Activated CD4-positive, CD25-positive, alpha-beta regulatory T cell treated with anti-CD3 and anti-CD28 coated beads, Interleukin-2, amount 50 U/mL, for 24 hours (primary cell): ENCODE data around the gene TOE1.

Experiments
- ATAC-seq, 2 donors: fragments of 150-1000 bp; cut with Tn5 transposase; one replicate each; pipeline ENCODE4 v1.10.0; 2021; ENCODE audit warnings: mild to moderate bottlenecking in 1 of 2, moderate library complexity in 1 of 2

Gene TOE1

GRCh38 chr1:45326627-45327623 is 13.0 kb upstream of the TOE1 start, which contains the start of gene HPDL:
TSS of gene HPDL (plus strand) at chr1:45326895. CDS start at chr1:45327149, 254 bp downstream.
- peak; percentile 86 to 90 for ATAC-seq

GRCh38 chr1:45327644-45328515 is 12.1 kb upstream of the TOE1 start:
- ATAC-seq = no peak

DNA sequence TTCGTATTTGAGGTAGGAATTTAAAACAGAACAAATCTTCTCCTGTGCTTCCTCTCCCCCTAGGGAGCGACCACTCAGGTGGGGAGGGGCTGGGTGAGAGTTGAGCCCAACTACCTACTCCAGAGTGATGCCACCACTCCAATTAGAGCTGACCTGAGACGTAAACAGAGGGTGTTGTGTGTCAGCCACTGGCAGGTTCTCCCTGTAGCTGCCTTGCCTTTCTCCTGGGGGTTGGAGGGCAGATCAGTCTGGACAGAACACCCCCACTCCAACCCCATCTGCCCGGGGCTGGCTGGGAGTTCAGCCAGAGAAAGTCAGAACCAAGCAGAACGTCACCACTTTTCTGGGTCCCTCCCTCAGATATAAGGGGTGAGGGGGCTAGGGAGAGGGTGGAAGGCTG is 11.3 kb upstream of the TOE1 start:
- ATAC-seq = no peak

- ATAC-seq = no peak
Measured at GRCh38 chr1:45329445-45329844, 10.5 kb upstream of the TOE1 start.

DNA sequence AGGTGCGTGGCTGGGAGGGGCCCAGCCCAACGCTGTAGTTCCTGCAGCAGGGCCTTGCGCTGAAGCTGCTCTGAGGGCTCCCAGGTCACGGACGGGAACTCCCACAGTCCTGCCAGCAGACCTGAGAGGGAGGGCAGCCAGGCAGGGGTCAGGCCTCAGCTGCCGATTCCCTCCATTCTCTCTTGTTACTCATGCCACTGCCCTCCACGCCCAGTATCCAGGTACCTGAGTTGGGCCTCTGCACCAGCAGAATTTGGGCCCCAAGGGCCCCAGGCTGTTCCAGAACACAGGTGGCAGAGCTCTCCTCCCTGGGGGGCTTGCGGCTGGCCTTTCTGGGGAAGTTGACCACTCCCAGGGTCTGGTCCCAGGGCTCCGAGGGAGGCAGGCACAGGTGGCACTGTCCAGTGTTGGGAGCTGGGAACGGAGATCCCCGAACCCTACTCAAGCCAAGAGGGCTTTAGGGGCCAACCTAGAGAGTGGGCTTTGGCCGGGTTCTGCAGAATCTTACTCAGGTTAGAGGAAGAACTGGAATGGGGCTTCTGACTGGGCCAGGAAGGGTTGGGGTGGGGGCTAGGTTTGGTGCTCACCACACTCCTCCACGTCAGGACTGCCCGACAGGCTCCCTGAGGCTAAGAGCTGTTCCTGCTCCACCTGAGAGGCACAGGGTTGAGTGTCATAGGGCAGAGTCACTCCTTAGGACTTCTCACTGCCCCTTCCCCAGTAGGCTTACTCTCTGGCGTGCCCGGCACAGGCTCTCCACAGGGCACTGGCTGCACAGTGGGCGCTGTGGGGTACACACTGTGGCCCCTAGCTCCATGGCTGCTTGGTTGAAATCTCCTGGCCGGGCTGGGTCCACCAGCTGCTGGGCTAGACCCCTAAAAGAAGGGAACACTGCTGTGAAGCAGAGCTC is 8.3 kb upstream of the TOE1 start:
- no peak for ATAC-seq

DNA sequence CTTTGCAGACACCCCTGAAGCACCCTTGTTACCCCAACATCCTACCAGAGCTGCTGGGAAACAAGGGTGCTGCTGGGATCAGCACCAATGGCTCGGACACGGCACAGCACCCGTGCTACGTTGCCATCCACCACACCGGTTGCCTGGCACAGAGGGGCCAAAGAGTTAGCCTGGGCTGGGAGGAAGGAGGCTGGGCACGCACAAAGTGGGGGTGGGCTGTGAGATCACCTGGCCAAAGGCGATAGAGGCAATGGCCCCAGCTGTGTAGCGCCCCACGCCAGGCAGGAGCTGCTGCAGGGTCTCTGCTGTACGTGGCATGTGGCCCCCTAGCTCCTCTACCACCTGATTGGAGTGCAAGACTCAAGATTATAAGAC is 7.6 kb upstream of the TOE1 start:
- no peak for ATAC-seq

DNA sequence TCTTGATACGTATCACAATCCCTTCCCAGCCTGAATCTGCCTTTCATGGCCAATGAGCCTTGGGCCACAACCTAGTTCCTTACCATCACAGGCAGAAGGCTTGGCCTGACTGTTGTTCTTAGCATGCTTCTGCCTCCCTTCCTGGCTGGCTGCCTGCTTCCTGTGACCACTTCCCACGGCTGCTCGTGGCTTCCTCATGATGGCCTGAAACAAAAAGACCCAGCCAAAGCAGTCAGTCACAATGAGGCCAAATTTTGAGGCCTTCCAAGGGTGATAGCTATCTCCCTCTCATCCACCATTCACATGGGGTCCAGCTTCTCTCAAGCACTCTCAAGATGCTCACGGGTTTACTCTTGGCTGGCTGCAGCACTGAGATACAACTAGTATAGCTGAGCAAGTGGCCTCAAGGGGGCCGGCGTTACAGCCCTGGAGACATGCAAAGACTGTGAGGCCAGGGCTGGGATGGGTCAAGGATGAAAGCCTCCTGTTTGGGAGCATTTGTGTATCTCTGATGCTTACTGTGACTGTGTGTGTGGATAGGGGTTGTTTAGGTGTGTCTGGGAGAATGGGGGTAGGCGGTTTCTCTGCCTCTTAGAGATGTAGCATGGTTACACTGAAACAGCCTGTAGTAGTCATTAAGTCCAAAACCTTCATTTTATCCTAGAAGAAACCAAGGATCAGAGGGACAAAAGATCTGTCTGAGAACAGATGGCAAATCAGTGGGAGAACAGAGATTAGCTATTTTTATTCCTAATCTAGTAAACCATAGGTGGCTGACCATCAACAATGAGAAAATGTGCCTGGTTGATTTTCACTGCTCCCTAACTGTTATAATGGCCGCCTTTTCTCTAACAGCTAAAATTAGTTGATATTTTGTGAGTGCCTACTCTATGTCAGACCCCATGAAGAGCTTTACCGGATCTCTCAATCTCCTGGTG is 5.4 kb upstream of the TOE1 start:
- no peak for ATAC-seq

- ATAC-seq = no peak
Measured at GRCh38 chr1:45335855-45336324, 4.1 kb upstream of the TOE1 start.

DNA sequence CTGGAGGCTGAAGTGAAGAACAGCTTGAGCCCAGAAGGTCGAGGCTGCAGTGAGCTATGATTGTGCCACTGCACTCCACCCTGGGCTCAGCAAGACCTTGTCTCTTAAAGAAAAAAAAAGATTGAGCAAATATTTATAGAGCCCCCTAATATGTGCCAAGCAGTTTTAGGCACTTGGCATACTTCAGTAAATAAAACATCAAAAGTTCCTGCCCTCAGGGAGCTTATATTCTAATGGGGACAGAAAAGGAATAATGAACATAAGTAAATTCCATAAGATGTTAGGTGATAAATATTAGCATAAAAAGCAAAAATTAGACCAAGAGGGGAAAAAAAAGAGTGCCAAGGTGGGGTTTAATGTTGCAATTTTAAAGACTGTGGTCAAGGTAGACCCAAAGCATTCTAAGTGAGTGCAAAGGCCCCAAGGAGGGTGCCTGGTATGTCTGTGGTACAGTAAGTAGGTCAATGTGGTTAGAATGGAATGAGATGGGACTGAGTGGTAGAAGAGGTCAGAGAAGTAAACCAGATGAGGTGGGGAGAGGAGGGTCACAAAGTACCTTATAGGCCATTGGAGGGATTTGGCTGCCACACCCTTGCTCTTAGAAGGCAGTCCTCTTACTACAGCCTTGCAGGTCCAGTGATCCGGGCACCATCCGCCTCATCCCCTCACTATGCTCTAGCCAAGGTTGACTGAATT is 2.2 kb upstream of the TOE1 start:
- no peak for ATAC-seq

GRCh38 chr1:45340816-45341466 is 971 bp downstream of the TOE1 start:
- no peak for ATAC-seq

- no peak for ATAC-seq
Measured at GRCh38 chr1:45344499-45344898, 4.5 kb downstream of the TOE1 start.

- no peak for ATAC-seq
Measured at GRCh38 chr1:45345014-45345413, 5.0 kb downstream of the TOE1 start.

- ATAC-seq = no peak
Measured at GRCh38 chr1:45346473-45346872, 6.5 kb downstream of the TOE1 start.

DNA sequence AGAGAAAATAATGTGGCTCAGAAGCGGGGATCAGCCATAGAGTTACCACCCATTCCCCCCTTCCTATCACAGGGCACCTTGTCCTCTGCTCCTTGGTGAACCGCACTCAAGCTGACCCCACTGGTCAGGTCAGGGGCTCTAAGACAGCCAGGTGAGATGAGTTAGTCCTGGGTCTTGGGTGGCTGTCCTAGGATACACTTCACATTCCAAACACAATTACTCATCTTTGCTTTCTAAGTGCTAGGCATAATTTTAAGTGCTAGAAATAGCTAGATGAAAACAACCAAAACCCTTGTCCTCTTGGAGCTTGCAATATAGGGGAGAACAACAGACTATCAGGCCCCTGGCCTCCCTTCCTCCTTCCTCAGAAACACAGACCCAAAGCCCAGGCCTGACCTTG is 8.1 kb downstream of the TOE1 start:
- no peak for ATAC-seq

DNA sequence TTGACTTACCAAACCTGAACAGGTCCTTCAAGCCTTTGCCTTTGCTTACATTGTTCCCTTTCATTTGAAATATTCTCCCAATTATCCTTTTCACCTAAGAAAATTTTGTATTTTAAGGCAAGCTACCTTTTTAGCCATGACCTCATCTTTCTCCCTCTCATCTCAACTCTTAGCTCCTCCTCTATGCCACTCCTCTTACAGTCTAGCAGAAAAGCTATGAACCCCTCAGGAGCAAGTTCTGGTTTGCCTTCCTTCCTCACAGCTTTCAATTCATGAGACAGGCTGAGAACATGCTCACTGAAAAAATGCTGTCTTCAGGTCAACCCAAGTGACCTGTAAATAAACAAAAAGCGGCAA is 8.6 kb downstream of the TOE1 start:
- no peak for ATAC-seq

DNA sequence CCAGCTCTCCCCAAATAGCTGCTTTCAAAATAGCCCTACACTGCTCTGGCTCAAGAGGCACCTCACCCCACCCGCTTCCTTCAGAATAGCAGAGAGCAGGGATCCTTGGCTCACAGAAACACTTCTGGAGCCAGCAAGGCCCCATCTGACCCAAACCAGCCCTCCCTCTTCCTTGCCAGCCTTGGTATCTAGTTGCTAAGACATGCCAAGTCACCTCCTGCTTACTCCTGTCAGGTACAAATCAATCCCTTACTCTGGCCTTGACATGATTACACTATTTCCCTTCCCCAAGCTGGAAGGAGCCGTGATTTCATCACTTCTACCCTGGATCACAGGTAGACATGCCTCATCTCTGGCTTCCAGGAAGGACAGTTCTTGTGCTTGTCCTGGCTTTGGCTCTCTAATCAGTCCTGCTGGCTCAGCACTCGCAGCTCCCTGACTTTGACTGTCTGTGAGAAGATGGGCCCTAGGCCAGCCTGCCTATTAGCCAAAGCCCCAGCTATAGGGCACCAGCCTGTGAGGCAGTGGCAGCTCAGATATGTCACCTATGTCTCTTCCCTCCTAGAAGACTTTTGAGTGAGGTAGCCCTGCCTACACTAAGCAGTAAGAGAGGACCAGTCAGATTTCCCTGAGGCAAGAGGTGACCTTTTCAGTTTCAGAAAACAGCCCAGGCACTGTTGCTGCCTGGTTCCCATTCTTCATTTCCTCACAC is 9.2 kb downstream of the TOE1 start:
- no peak for ATAC-seq

GRCh38 chr1:45351508-45351907 is 11.5 kb downstream of the TOE1 start:
- ATAC-seq = no peak

DNA sequence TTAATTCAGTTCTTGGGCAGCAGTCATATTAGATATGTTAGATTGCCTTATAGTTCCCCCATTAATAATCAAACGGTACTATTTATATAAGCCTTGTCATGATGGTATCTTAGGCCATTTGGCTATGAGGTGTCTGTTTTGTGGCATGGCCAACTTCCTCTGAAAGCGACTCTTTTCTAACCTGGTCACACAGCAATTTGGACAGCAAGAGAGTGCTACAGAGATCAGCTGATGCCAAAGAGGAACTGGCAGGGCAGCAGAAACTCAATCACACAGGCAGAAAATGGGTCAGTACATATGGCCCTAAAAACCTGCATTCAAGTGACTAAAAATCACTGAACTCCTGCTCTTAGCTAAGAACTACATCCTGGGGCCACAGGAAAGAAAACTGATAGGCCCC is 13.7 kb downstream of the TOE1 start:
- ATAC-seq = no peak

DNA sequence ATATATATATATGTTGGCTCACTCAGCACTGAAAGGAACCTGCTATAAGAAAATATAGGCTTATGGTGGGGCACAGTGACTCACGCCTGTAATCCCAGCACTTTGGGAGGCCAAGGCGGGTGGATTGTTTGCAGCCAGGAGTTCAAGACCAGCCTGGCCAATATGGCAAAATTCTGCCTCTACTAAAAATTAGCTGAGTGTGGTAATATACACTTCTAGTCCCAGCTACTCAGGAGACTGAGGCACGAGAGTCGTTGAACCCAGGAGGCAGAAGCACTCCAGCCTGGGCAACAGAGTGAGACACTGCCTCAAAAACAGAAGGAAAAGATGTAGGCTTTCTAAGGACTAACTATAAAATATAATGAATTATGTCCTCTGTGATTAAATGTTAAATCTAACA is 14.9 kb downstream of the TOE1 start:
- no peak for ATAC-seq
